HG02973 (cell line): Measurements from ENCODE around the gene UBAC2.

ENCODE experiments used
- ATAC-seq: cut with Tn5 transposase; IDR thresholded peaks from one replicate; pipeline ENCODE4 v1.9.1; 2021; ENCODE audit warnings: moderate library complexity; ENCODE audit not compliant: unreplicated experiment

UBAC2 gene

DNA sequence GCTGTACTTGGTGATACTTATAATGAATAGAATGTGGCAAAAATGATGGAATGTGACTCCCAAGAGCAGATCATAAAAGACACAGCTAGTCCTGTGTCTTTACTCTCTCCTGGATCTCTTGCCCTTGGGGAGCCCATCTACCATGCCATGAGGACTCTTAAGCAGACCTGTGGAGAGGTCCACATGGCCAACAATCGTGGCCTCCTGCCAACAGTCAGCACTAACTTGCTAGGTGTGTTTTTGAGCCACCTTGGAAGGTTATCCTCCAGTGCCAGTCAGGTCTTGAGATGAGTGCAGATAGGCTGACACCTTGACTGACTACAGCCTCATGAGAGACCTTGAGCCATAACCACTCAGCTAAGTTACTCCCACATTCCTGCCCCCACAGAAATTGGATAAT is 128.8 kb downstream of the UBAC2 start:
- ATAC-seq = no peak

DNA sequence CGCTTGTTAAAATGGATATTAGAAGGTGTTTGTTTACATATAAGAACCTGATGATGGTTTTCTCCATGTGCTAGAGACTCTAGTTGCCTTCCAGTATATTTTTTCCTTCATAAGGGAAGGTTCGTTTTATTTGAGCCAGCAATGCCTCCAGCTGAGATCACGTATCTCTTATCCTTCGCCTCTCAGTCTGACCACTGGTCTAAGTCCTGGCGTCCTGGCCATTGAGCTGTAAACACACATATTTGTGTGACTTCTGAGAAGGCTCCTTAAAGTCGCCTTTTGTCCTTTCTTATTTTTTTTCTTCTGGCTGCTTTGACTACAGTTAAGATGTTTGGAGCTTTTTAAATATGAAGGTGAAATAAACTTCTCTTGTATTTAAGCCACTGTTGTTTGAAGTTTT is 130.3 kb downstream of the UBAC2 start:
- ATAC-seq = no peak

- ATAC-seq = peak; percentile 59
Measured at GRCh38 chr13:99331881-99332293, 131.2 kb downstream of the UBAC2 start.

- ATAC-seq = no peak
Measured at GRCh38 chr13:99332456-99332855, 131.8 kb downstream of the UBAC2 start.

DNA sequence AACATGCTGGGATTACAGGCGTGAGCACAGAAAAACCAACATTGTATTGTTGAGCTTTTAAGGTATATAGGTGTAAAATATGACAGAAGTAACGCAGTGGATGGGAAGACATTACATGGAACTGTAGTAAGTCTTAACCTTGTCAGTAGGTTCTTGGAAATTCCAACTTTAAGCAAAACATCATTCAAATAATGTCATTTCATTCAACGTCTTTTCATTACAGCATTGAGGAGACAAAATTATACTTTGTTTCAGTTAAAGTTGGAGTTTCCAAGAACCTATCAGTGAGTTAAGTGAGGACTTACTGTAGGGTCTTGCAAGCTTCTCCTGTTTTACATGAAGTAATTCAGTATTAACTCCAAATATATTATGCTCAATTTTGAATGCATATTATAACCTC is 133.6 kb downstream of the UBAC2 start:
- no peak for ATAC-seq

DNA sequence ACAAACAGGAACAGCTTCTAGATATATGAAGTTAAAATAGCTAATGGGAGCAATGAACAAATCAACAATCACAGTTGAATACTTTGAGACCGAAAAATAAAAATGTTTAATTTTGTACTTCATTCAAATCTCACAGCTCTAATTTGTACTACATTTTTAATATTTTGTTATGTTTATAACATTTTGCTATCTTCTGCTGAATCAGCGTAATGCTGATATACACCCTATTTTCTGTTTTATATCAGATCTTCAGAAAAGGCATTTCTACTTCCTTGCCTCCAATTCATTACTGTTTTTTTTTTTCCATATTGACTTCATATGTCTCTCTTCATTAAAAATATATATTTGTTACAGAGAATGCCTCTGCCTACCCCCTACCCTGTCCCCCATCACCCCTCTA is 134.4 kb downstream of the UBAC2 start:
- no peak for ATAC-seq

DNA sequence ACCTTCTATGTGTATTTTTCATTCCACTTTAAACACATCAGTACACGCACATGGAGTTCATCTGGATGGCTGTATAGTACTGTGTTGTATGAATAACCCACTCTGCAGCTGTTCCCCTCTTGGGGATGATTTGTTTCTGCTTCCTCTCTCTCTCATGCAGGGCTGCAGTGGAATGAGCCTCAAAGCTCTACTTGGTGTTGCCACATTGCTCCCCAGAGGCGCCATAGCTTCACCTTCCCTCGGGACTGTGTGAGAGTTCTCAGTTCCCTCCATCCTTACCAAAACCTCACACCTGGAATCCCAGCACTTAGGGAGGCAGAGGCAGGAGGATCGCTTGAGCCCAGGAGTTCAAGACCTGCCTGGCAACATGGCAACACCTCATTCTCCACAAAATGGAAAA is 134.9 kb downstream of the UBAC2 start:
- ATAC-seq = peak; percentile 75

GRCh38 chr13:99339230-99339721 is 138.6 kb downstream of the UBAC2 start:
- ATAC-seq = no peak

DNA sequence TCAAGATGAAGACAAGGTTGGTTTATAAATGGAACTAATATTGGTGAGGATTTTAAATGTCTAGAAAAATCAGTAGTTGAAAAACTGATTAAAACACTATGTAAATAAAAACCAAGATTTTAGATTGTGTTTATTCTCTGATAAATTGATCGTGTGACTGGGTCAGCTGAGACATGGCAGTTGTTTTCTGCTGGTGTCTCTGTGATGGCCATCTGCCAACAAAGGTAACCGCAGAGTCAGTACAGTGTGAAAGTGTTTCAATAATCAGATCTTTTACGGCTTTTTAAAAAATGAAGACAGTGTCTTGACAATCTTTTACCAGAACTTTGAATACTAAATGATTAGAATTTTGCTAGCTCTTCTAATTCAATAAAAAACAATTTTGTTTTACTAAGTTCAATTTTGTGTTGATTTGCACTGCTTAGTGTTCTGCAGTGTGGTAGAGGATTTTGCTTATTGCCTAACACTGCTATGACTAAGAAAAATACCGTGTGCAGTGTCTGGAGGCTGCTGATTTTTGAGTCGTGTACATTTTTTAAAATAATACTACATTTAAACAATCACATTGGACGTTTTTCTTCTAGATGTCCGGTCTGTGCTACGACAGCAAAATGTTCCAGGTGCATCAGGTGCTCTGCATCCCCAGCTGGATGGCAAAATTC is 139.2 kb downstream of the UBAC2 start:
- ATAC-seq = no peak

GRCh38 chr13:99340638-99341037 is 140.0 kb downstream of the UBAC2 start:
- ATAC-seq = no peak

- no peak for ATAC-seq
Measured at GRCh38 chr13:99341969-99342722, 141.5 kb downstream of the UBAC2 start.

DNA sequence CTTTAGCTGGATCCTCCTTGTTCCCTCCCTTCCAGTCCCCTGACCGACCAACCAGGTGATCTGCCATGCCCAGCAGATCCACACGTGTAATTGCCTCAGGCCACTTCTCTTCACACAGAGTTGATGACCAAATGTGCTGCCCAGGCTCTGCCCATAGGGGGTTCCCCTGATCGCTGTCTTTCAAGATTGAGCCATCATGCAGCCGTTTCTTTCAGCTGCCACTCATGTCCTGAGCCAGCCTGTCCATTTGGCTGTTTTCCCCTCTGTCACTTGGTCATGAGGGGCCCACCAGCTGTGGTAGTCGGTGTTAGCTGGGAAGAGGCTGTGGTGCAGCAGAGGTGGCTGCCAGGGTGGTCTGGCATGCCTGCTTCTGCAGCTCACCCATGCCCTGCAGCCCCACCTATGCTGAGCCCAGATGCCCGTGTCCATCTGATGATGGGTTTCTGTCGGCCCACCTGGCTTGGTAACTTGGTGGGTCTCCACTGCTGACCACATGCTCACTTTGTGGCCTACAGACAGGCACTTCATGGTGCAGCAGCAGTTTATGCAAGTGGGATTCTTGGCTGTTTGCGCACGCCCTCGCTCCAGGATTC is 142.2 kb downstream of the UBAC2 start:
- ATAC-seq = no peak

DNA sequence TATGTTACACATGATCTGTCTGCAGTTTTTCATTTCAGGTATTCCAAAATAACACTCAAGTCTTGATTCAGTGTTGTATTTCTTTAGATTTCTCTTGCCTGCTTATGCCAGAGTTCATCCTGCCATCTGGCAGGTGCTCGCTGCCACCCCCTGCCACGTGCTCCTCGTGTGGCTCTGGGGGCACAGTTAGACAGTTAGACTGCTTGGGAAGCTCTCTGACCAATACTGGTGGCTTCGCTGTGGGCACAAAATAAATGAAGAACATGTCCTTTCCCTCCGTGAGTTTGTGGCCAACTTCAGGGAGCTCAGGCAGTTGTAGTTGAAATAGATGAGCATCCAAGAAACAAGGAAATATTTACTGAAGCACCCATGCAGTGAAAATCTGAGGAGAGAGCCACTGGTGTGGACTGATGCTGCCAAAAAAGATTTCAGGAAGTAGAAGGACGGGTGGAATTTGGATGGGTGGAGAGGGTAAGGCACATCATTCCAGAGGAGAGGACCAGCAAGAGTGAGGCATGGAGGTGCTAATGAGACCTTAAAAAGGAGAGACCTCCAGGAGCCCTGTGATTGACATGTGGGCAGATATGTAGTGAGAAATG is 144.1 kb downstream of the UBAC2 start:
- ATAC-seq = no peak

DNA sequence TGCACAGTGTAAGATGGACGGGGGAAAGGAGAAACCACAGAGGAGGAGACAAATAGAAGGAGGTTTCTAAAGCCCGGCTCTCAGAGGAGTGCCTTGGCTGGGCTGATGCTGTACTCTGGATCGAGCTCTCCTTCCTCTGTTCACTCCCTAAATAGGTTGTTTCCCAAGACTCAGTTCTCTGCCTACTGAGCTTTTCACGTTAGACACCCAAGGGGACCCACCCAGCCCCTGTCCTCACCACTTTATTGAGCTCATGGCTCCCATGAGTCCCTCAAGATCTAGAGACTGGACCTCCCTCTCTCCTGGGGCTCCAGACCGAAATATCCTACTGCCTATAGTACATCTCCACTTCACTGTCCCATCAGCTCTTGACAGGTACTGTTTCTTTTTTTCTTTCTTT is 144.7 kb downstream of the UBAC2 start:
- ATAC-seq = no peak

DNA sequence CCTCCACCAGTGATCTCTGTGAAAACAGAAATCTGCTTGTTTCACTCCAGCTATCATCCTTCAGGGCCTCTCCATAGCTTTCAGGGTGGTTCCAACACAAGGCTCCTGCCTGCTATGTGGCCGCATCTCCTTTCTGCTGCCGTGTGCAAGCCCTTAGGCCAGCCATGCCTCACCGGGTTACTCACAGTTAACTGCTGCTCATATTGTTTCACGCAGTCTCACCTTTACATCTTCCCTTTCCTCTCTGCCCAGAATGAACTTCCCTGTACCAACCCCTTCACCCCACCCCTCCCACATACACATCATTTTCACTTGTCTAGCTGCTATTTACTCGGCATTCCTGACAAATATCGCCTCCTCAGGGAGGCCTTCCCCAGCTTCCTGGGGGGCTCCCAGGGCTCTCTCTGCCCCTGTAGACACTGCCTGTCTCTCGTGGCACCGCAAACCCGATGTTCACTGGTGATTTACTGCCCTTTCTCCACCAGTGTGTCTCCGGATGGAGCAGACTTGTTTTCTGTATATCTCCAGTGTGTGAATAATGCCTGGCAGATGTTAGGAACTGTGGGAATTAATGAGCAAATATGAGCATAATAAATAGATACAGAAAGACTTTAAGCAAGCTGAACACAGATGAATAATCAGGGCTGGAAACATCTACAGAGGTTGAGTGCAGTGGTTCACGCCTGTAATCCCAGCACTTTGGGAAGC is 145.8 kb downstream of the UBAC2 start:
- ATAC-seq = no peak

GRCh38 chr13:99347335-99347878 is 146.8 kb downstream of the UBAC2 start:
- peak; percentile 39 for ATAC-seq

- peak; percentile 59 for ATAC-seq
Measured at GRCh38 chr13:99347911-99348451, 147.3 kb downstream of the UBAC2 start.

DNA sequence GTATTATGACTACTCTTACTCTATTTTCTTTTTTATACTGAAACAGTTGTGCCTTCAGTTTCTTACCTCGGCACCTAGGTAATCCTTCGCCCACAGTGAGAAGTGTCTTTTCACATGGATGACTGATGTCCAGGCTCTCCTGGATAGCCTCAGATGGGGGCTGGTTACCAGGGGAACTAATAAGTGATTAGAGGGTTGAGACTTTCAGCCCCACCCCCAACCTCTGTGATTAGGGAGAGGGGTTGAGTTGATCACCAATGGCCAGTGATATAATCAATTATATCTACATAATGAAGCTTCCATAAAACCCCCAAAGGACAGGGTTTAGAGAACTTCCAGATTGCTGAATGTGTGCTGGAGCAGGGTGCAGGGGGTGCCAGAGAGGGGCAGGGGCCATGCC is 149.5 kb downstream of the UBAC2 start:
- no peak for ATAC-seq

- ATAC-seq = no peak
Measured at GRCh38 chr13:99351772-99352171, 151.1 kb downstream of the UBAC2 start.
